Fibroblast of lung (primary cell): Measurements from ENCODE around the gene KRT34. TPM values are rescaled to one million over a fixed set of nuclear protein-coding genes. Genes with fewer than 3 reads are reported as not detected.

ENCODE experiments used
- DNase-seq, 2 donors: peaks; one replicate each; pipeline versions ENCODE4 v3.0.0 to v3.0.0-alpha.2; 2010; ENCODE audit warnings: low read depth in 2 of 2
- H2AFZ ChIP-seq: 2 replicates; pipeline ENCODE4 v1.5.1; 2012; ENCODE audit warnings: low read length, control low read depth, inconsistent platforms
- H3K27ac ChIP-seq: 2 replicates; pipeline ENCODE4 v1.5.1; 2011; ENCODE audit warnings: low read length, control low read depth; ENCODE audit not compliant: insufficient read depth
- H3K27me3 ChIP-seq: 2 replicates; pipeline ENCODE4 v1.5.1; 2011; ENCODE audit warnings: mild to moderate bottlenecking, low read length; ENCODE audit not compliant: control insufficient read depth, insufficient read depth
- H3K36me3 ChIP-seq: 2 replicates; pipeline ENCODE4 v1.5.1; 2011; ENCODE audit warnings: low read length; ENCODE audit not compliant: control insufficient read depth, insufficient read depth
- H3K4me1 ChIP-seq: 2 replicates; pipeline ENCODE4 v1.5.1; 2011; ENCODE audit warnings: low read length; ENCODE audit not compliant: control insufficient read depth, insufficient read depth; ENCODE audit errors: extremely low read depth
- H3K4me2 ChIP-seq: 2 replicates; pipeline ENCODE4 v1.5.1; 2011; ENCODE audit warnings: low read length, control low read depth; ENCODE audit not compliant: insufficient read depth; ENCODE audit errors: extremely low read depth
- H3K4me3 ChIP-seq, 4 experiments: fragments of 200-600 bp in 1 of 4; sonication (generic) in 1 of 4; replicated peaks in 1 of 4; 2 replicates each; pipeline ENCODE4 v1.5.1; 2011 to 2016; ENCODE audit warnings: low read length in 4 of 4, low read depth in 3 of 4, mild to moderate bottlenecking in 3 of 4, control low read depth in 2 of 4, inconsistent platforms in 1 of 4, mixed read lengths in 1 of 4; ENCODE audit not compliant: insufficient read depth in 1 of 4; ENCODE audit errors: control extremely low read depth in 1 of 4
- H3K79me2 ChIP-seq: 2 replicates; pipeline ENCODE4 v1.5.1; 2012; ENCODE audit warnings: mild to moderate bottlenecking, low read length, inconsistent platforms; ENCODE audit not compliant: control insufficient read depth, insufficient read depth
- H3K9ac ChIP-seq: 2 replicates; pipeline ENCODE4 v1.5.1; 2011; ENCODE audit warnings: mild to moderate bottlenecking, low read length, control low read depth; ENCODE audit not compliant: insufficient read depth
- H3K9me3 ChIP-seq: 2 replicates; pipeline ENCODE4 v1.5.1; 2012; ENCODE audit warnings: low read depth, low read length; ENCODE audit not compliant: control insufficient read depth, insufficient read depth
- H4K20me1 ChIP-seq: 2 replicates; pipeline ENCODE4 v1.5.1; 2011; ENCODE audit warnings: low read length; ENCODE audit not compliant: control insufficient read depth, insufficient read depth; ENCODE audit errors: extremely low read depth
- CTCF ChIP-seq, 2 donors: IDR thresholded peaks in 1 of 2; conservative IDR thresholded peaks in 1 of 2; 1 replicate in 1 of 2; 2 replicates in 1 of 2; pipeline ENCODE4 v1.5.1; 2011 to 2012; ENCODE audit warnings: low read length in 2 of 2, control low read depth in 1 of 2, inconsistent platforms in 1 of 2, low read depth in 1 of 2, mild to moderate bottlenecking in 1 of 2
- EZH2 ChIP-seq: IDR thresholded peaks from 2 replicates; pipeline ENCODE4 v1.5.1; 2012; ENCODE audit warnings: low read length, control low read depth, mild to moderate bottlenecking; ENCODE audit errors: missing control alignments
- polyA plus RNA-seq, 2 donors: library from polyadenylated mRNA; depleted of rRNA in 1 of 2; stranded (reverse) in 1 of 2; unstranded in 1 of 2; fragments of >200 nt; gene quantifications; 2 replicates each; pipeline ENCODE4 v1.2.1, GENCODE V29; 2011 to 2012; ENCODE audit warnings: missing spikeins in 1 of 2
- total RNA-seq: library from RNA; depleted of rRNA; stranded (reverse); fragments of >200 nt; gene quantifications from 2 replicates; pipeline ENCODE4 v1.2.1, GENCODE V29; 2014

The KRT34 gene
- total and polyA plus RNA-seq, 2 donors (not counting 1 experiment from before 2014, with no cell fraction given): under 0.01 to 1.00 TPM

- Histone ChIP-seq H3K27ac (no peak overlapping the region), H3K4me1 (no peaks in the 10 kb centered on the region), H3K27me3 (peaks cover 9% of the 10 kb centered on the region), H3K36me3 (no peaks in the 10 kb centered on the region), H3K4me2 (no peak overlapping the region), H2AFZ (no peak overlapping the region), H3K9me3 (no peaks in the 10 kb centered on the region), H4K20me1 (no peaks in the 10 kb centered on the region), H3K79me2 (no peaks in the 10 kb centered on the region), H3K4me3 (no peak overlapping the region), H3K9ac (no peak overlapping the region)
- TF ChIP-seq CTCF (conservative IDR thresholded peaks at IDR 0.05 in 1 of 2, IDR thresholded peaks at IDR 0.05 in 1 of 2; ENCODE audit: low read depth in 1 of 2, low read length in 2 of 2) (no peak), EZH2 (no peak)
- DNase-seq: no peak
Measured at GRCh38 chr17:41339571-41340172, 42.4 kb downstream of the KRT34 start.

- Histone ChIP-seq H3K4me2 (no peak overlapping the region), H3K79me2 (no peaks in the 10 kb centered on the region), H3K36me3 (no peaks in the 10 kb centered on the region), H4K20me1 (no peaks in the 10 kb centered on the region), H3K4me1 (no peaks in the 10 kb centered on the region), H3K27me3 (peaks cover 9% of the 10 kb centered on the region), H2AFZ (no peak overlapping the region), H3K27ac (no peak overlapping the region), H3K9me3 (no peaks in the 10 kb centered on the region), H3K9ac (no peak overlapping the region), H3K4me3 (no peak overlapping the region)
- DNase-seq: peak in 1 of 2 donors; percentile 7
- no peak for TF ChIP-seq EZH2
- TF ChIP-seq CTCF (conservative IDR thresholded peaks at IDR 0.05 in 1 of 2, IDR thresholded peaks at IDR 0.05 in 1 of 2; ENCODE audit: low read depth in 1 of 2, low read length in 2 of 2): no peak
Measured at GRCh38 chr17:41338961-41339485, 43.1 kb downstream of the KRT34 start.

- no peak for DNase-seq
- H3K27me3 ChIP-seq: peaks cover 5% of the 10 kb centered on the region
Measured at GRCh38 chr17:41335747-41336146, 46.4 kb downstream of the KRT34 start.

More at GRCh38 chr17:41335747-41336146, 46.4 kb downstream of the KRT34 start:
- H4K20me1 ChIP-seq: no peaks in the 10 kb centered on the region
- H3K4me3 ChIP-seq: no peak overlapping the region
- H3K4me2 ChIP-seq: no peak overlapping the region
- no peak overlapping the region for H3K9ac ChIP-seq
- H3K9me3 ChIP-seq: no peaks in the 10 kb centered on the region
- TF ChIP-seq CTCF (conservative IDR thresholded peaks at IDR 0.05 in 1 of 2, IDR thresholded peaks at IDR 0.05 in 1 of 2; ENCODE audit: low read depth in 1 of 2, low read length in 2 of 2) (no peak), EZH2 (no peak)
- no peak overlapping the region for H3K27ac ChIP-seq
- no peak overlapping the region for H2AFZ ChIP-seq
- no peaks in the 10 kb centered on the region for H3K36me3 ChIP-seq
- H3K4me1 ChIP-seq: no peaks in the 10 kb centered on the region
- H3K79me2 ChIP-seq: no peaks in the 10 kb centered on the region
